ENCODE results near the gene DCPS.

DNA sequence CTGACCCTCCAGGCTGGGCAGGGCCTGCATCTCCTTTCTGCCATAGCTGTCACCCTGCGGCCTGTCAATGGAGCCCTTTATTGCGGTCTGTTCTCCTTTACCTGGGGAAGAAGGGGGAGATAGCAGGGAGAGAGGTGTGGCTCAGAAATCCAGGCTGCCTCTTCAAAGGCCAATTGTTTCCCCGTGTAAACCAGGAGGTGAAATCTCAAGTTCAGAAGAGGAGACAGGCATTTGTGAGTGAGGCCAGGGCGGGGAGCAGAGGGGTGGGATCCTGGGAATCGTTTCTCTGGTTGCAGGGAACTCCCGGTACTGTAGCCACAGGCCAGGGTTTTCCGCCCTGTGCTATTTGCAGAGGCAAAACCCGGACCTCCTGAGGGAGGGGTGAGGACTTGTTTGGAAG is 9.1 kb downstream of the DCPS start:
- TF ChIP-seq, protein P1, sequence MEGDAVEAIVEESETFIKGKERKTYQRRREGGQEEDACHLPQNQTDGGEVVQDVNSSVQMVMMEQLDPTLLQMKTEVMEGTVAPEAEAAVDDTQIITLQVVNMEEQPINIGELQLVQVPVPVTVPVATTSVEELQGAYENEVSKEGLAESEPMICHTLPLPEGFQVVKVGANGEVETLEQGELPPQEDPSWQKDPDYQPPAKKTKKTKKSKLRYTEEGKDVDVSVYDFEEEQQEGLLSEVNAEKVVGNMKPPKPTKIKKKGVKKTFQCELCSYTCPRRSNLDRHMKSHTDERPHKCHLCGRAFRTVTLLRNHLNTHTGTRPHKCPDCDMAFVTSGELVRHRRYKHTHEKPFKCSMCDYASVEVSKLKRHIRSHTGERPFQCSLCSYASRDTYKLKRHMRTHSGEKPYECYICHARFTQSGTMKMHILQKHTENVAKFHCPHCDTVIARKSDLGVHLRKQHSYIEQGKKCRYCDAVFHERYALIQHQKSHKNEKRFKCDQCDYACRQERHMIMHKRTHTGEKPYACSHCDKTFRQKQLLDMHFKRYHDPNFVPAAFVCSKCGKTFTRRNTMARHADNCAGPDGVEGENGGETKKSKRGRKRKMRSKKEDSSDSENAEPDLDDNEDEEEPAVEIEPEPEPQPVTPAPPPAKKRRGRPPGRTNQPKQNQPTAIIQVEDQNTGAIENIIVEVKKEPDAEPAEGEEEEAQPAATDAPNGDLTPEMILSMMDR (IDR thresholded peaks at IDR 0.05; ENCODE audit: low read length), result no peak
- TF ChIP-seq EZH2 (IDR thresholded peaks at IDR 0.05; ENCODE audit: borderline replicate concordance, low read length), result no peak

Data from OCI-LY1 (cell line).